CD14-positive monocyte (primary cell): Measurements from ENCODE around the gene TLR7. TPM values are rescaled to one million over a fixed set of nuclear protein-coding genes. Genes with fewer than 3 reads are reported as not detected.

ENCODE experiments used
- DNase-seq, 3 donors: peaks; one replicate each; pipeline ENCODE4 v3.0.0-alpha.2; 2011 to 2022
- H2AFZ ChIP-seq: 2 replicates; pipeline ENCODE4 v1.6.0; 2012; ENCODE audit warnings: mild to moderate bottlenecking, low read depth, low read length, inconsistent platforms; ENCODE audit not compliant: insufficient read depth, poor library complexity, severe bottlenecking
- H3K27ac ChIP-seq, 2 donors: 1 replicate in 1 of 2; 2 replicates in 1 of 2; pipeline ENCODE4 v1.5.1; 2012 to 2013; ENCODE audit warnings: low read length in 2 of 2, control low read depth in 1 of 2, inconsistent platforms in 1 of 2, low read depth in 1 of 2, mild to moderate bottlenecking in 1 of 2
- H3K27me3 ChIP-seq, 2 donors: one replicate each; pipeline versions ENCODE4 v1.6.0 to v1.6.1; 2011 to 2013; ENCODE audit warnings: low read length in 2 of 2; ENCODE audit not compliant: control insufficient read depth in 2 of 2, insufficient read depth in 2 of 2
- H3K36me3 ChIP-seq, 2 donors: replicated peaks in 1 of 2; 1 replicate in 1 of 2; 2 replicates in 1 of 2; pipeline versions ENCODE4 v1.5.1 to v1.6.1; 2012 to 2013; ENCODE audit warnings: low read length in 2 of 2, control low read depth in 1 of 2, inconsistent platforms in 1 of 2, mild to moderate bottlenecking in 1 of 2; ENCODE audit not compliant: insufficient read depth in 2 of 2, control insufficient read depth in 1 of 2
- H3K4me1 ChIP-seq, 2 donors: 1 replicate in 1 of 2; 2 replicates in 1 of 2; pipeline versions ENCODE4 v1.5.1 to v1.6.1; 2012 to 2013; ENCODE audit warnings: low read length in 2 of 2, control low read depth in 1 of 2, inconsistent platforms in 1 of 2, mild to moderate bottlenecking in 1 of 2, moderate library complexity in 1 of 2; ENCODE audit not compliant: insufficient read depth in 2 of 2, control insufficient read depth in 1 of 2
- H3K4me2 ChIP-seq: replicated peaks from 2 replicates; pipeline ENCODE3; 2012; ENCODE audit warnings: low read length, moderate library complexity, mild to moderate bottlenecking; ENCODE audit not compliant: poor library complexity, severe bottlenecking; ENCODE audit errors: extremely low read depth
- H3K4me3 ChIP-seq, 3 experiments: fragments of 200-600 bp in 1 of 3; sonication (generic) in 1 of 3; replicated peaks in 1 of 3; 1 replicate in 2 of 3; 2 replicates in 1 of 3; pipeline ENCODE4 v1.5.1; 2011 to 2013; ENCODE audit warnings: low read length in 3 of 3, mild to moderate bottlenecking in 3 of 3, control low read depth in 2 of 3, low read depth in 2 of 3, inconsistent platforms in 1 of 3, moderate library complexity in 1 of 3
- H3K79me2 ChIP-seq: 2 replicates; pipeline ENCODE4 v1.6.0; 2012; ENCODE audit warnings: mild to moderate bottlenecking, control low read depth, inconsistent platforms, low read length, moderate library complexity; ENCODE audit not compliant: insufficient read depth
- H3K9ac ChIP-seq: 2 replicates; pipeline ENCODE4 v1.6.0; 2017; ENCODE audit warnings: low read length, mild to moderate bottlenecking; ENCODE audit not compliant: insufficient read depth, poor library complexity, severe bottlenecking
- H3K9me3 ChIP-seq, 2 donors: replicated peaks in 1 of 2; 1 replicate in 1 of 2; 2 replicates in 1 of 2; pipeline versions ENCODE4 v1.5.1 to v1.6.1; 2012 to 2013; ENCODE audit warnings: low read length in 2 of 2, control low read depth in 1 of 2; ENCODE audit not compliant: control insufficient read depth in 1 of 2, insufficient read depth in 1 of 2
- H4K20me1 ChIP-seq: 2 replicates; pipeline ENCODE4 v1.6.0; 2012; ENCODE audit warnings: mild to moderate bottlenecking, low read length, control low read depth, moderate library complexity; ENCODE audit not compliant: insufficient read depth
- H3K27ac Mint-ChIP-seq, 7 donors: one replicate each; pipeline ENCODE4 v1.8.0; 2020; ENCODE audit warnings: mild to moderate bottlenecking in 7 of 7, mixed read lengths in 7 of 7, moderate library complexity in 6 of 7, inconsistent platforms in 2 of 7
- H3K27me3 Mint-ChIP-seq, 3 donors: one replicate each; pipeline ENCODE4 v1.8.0; 2021 to 2022; ENCODE audit warnings: low read depth in 3 of 3, mild to moderate bottlenecking in 3 of 3, mixed read lengths in 3 of 3, moderate library complexity in 3 of 3, inconsistent platforms in 1 of 3
- H3K36me3 Mint-ChIP-seq, 2 donors: one replicate each; pipeline ENCODE4 v1.8.0; 2020; ENCODE audit warnings: mixed read lengths in 2 of 2, inconsistent platforms in 1 of 2, mild to moderate bottlenecking in 1 of 2
- H3K4me1 Mint-ChIP-seq: one replicate; pipeline ENCODE4 v1.8.0; 2020; ENCODE audit warnings: mild to moderate bottlenecking, mixed read lengths
- H3K4me3 Mint-ChIP-seq, 2 donors: one replicate each; pipeline ENCODE4 v1.8.0; 2020; ENCODE audit warnings: mild to moderate bottlenecking in 2 of 2, mixed read lengths in 2 of 2, moderate library complexity in 1 of 2
- H3K9me3 Mint-ChIP-seq, 7 donors: one replicate each; pipeline ENCODE4 v1.8.0; 2020 to 2022; ENCODE audit warnings: mixed read lengths in 7 of 7, mild to moderate bottlenecking in 6 of 7, moderate library complexity in 6 of 7, inconsistent platforms in 2 of 7
- WGBS: methylation state at CpG from one replicate; pipeline ENCODE4 v1.1.5; 2013; ENCODE audit warnings: missing lambda C conversion rate; ENCODE audit not compliant: insufficient coverage; 5-methylcytosine and 5-hydroxymethylcytosine counted together
- intact Hi-C, 2 donors: fragments of 100-400 bp; cut with micrococcal nuclease; formaldehyde crosslinking; loops; one replicate each; pipeline versions ENCODE4 v1.15.0 to v1.15.1; 2023
- polyA plus RNA-seq, 3 donors: library from polyadenylated mRNA; depleted of rRNA in 1 of 3; unstranded in 2 of 3; stranded (reverse) in 1 of 3; fragments of 300-500 nt in 2 of 3; fragments of >200 nt in 1 of 3; fragmentation: Illumina TruSeq in 2 of 3; gene quantifications; 1 replicate in 2 of 3; 2 replicates in 1 of 3; pipeline ENCODE4 v1.2.3, GENCODE V29; 2012 to 2021
- TF ChIP-seq, protein P1 (sequence below): fragments of 200-600 bp; IDR thresholded peaks from one replicate; pipeline ENCODE4 v1.8.0; 2022; ENCODE audit warnings: antibody characterized with exemption, mild to moderate bottlenecking

TLR7 gene
- polyA plus RNA-seq, 3 donors = 4.2 to 27.3 (median 23.0) TPM

DNA sequence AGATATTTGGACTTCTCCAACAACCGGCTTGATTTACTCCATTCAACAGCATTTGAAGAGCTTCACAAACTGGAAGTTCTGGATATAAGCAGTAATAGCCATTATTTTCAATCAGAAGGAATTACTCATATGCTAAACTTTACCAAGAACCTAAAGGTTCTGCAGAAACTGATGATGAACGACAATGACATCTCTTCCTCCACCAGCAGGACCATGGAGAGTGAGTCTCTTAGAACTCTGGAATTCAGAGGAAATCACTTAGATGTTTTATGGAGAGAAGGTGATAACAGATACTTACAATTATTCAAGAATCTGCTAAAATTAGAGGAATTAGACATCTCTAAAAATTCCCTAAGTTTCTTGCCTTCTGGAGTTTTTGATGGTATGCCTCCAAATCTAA is 20.3 kb downstream of the TLR7 start:
- no peak overlapping the region for H2AFZ ChIP-seq

DNA sequence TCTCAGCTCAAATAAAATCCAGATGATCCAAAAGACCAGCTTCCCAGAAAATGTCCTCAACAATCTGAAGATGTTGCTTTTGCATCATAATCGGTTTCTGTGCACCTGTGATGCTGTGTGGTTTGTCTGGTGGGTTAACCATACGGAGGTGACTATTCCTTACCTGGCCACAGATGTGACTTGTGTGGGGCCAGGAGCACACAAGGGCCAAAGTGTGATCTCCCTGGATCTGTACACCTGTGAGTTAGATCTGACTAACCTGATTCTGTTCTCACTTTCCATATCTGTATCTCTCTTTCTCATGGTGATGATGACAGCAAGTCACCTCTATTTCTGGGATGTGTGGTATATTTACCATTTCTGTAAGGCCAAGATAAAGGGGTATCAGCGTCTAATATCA is 20.9 kb downstream of the TLR7 start:
- no peak overlapping the region for H3K27ac ChIP-seq
- TF ChIP-seq, protein P1, sequence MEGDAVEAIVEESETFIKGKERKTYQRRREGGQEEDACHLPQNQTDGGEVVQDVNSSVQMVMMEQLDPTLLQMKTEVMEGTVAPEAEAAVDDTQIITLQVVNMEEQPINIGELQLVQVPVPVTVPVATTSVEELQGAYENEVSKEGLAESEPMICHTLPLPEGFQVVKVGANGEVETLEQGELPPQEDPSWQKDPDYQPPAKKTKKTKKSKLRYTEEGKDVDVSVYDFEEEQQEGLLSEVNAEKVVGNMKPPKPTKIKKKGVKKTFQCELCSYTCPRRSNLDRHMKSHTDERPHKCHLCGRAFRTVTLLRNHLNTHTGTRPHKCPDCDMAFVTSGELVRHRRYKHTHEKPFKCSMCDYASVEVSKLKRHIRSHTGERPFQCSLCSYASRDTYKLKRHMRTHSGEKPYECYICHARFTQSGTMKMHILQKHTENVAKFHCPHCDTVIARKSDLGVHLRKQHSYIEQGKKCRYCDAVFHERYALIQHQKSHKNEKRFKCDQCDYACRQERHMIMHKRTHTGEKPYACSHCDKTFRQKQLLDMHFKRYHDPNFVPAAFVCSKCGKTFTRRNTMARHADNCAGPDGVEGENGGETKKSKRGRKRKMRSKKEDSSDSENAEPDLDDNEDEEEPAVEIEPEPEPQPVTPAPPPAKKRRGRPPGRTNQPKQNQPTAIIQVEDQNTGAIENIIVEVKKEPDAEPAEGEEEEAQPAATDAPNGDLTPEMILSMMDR = no peak
- no peak overlapping the region for H3K4me2 ChIP-seq
- H3K4me1 ChIP-seq = peaks cover 41 to 43% of the 10 kb centered on the region in 2 donors
- 100% methylated on average over 1 of the region's 3 CpGs for WGBS
- peaks cover 13% of the 10 kb centered on the region for H4K20me1 ChIP-seq
- Mint-ChIP-seq H3K4me1 (peaks cover 51% of the 10 kb centered on the region), H3K36me3 (peaks cover 24 to 34% of the 10 kb centered on the region in 2 donors), H3K9me3 (peaks cover 0 to 7% (median 0%) of the 10 kb centered on the region in 7 donors), H3K4me3 (no peak overlapping the region), H3K27ac (no peak overlapping the region), H3K27me3 (peaks cover 0 to 29% (median 1%) of the 10 kb centered on the region in 3 donors)
- intact Hi-C loops = no loop called here
- H3K27me3 ChIP-seq = peaks cover 0 to 39% of the 10 kb centered on the region in 2 donors
- no peak overlapping the region for H3K4me3 ChIP-seq
- H3K79me2 ChIP-seq = peaks cover 15% of the 10 kb centered on the region
- H3K9me3 ChIP-seq = no peaks in the 10 kb centered on the region
- no peak overlapping the region for H2AFZ ChIP-seq
- no peak for DNase-seq
- peaks cover 20 to 29% of the 10 kb centered on the region in 2 donors for H3K36me3 ChIP-seq
- H3K9ac ChIP-seq = no peak overlapping the region

More for the DNA sequence above, 20.3 kb downstream of the TLR7 start:
- Histone ChIP-seq H3K9ac (no peak overlapping the region), H3K27ac (no peak overlapping the region), H3K4me1 (peaks cover 36 to 37% of the 10 kb centered on the region in 2 donors), H3K36me3 (peaks cover 20 to 29% of the 10 kb centered on the region in 2 donors), H3K4me3 (no peak overlapping the region), H3K79me2 (peaks cover 16% of the 10 kb centered on the region), H4K20me1 (peaks cover 13% of the 10 kb centered on the region), H3K9me3 (no peaks in the 10 kb centered on the region), H3K27me3 (peaks cover 0 to 41% of the 10 kb centered on the region in 2 donors), H3K4me2 (no peak overlapping the region)
- H3K9me3 Mint-ChIP-seq = peaks cover 0 to 5% (median 0%) of the 10 kb centered on the region in 7 donors
- H3K36me3 Mint-ChIP-seq = peaks cover 21 to 41% of the 10 kb centered on the region in 2 donors
- TF ChIP-seq, protein P1 = no peak
- H3K27ac Mint-ChIP-seq = no peak overlapping the region
- WGBS = no CpG with 5 or more reads among the region's 2 CpGs
- intact Hi-C loops = no loop called here
- H3K4me3 Mint-ChIP-seq = no peak overlapping the region
- DNase-seq = no peak
- peaks cover 46% of the 10 kb centered on the region for H3K4me1 Mint-ChIP-seq
- peaks cover 0 to 31% (median 0%) of the 10 kb centered on the region in 3 donors for H3K27me3 Mint-ChIP-seq
